OCI-LY3 (cell line): ENCODE measurements around the gene FARP1.

Experiments used
- H2AFZ ChIP-seq: fragments of 200-600, 300-600 bp; shearing (Covaris generic); 2 replicates; pipeline ENCODE4 v1.6.0; 2014; ENCODE audit warnings: antibody characterized with exemption, low read depth, low read length
- H3K27ac ChIP-seq: fragments of 200-600, 300-600 bp; sonication (generic); 2 replicates; pipeline ENCODE4 v1.5.1; 2014; ENCODE audit warnings: mild to moderate bottlenecking, low read length, moderate library complexity, mixed read lengths
- H3K27me3 ChIP-seq: fragments of 200-600, 300-600 bp; sonication (generic); 2 replicates; pipeline ENCODE4 v1.6.1; 2014; ENCODE audit warnings: low read depth, low read length, mixed read lengths
- H3K36me3 ChIP-seq: fragments of 200-600, 300-600 bp; sonication (generic); replicated peaks from 2 replicates; pipeline ENCODE3; 2014; ENCODE audit warnings: low read depth, low read length, mixed read lengths
- H3K4me1 ChIP-seq: fragments of 300-600, 200-600 bp; sonication (generic); 2 replicates; pipeline ENCODE4 v1.6.1; 2014; ENCODE audit warnings: low read length, mixed read lengths
- H3K4me2 ChIP-seq: fragments of 200-600, 300-600 bp; sonication (generic); 2 replicates; pipeline ENCODE4 v1.6.1; 2014; ENCODE audit warnings: low read length, mixed read lengths
- H3K4me3 ChIP-seq: fragments of 300-600, 200-600 bp; sonication (generic); 2 replicates; pipeline ENCODE4 v1.5.1; 2014; ENCODE audit warnings: antibody characterized with exemption, mild to moderate bottlenecking, low read length, moderate library complexity
- H3K79me2 ChIP-seq: fragments of 300-600, 200-600 bp; shearing (Covaris generic); 2 replicates; pipeline ENCODE4 v1.6.1; 2014; ENCODE audit warnings: mild to moderate bottlenecking, low read length, mixed read lengths
- H3K9ac ChIP-seq: fragments of 300-600, 200-600 bp; shearing (Covaris generic); 2 replicates; pipeline ENCODE4 v1.6.0; 2014; ENCODE audit warnings: mild to moderate bottlenecking, low read length, moderate library complexity
- H3K9me3 ChIP-seq: fragments of 200-600, 300-600 bp; shearing (Covaris generic); 2 replicates; pipeline ENCODE4 v1.6.1; 2014; ENCODE audit warnings: low read length, mixed read lengths; ENCODE audit not compliant: insufficient read depth
- H4K20me1 ChIP-seq: fragments of 200-600, 300-600 bp; sonication (generic); 2 replicates; pipeline ENCODE4 v1.6.1; 2016; ENCODE audit warnings: low read length, mixed read lengths; ENCODE audit not compliant: insufficient read depth
- CTCF ChIP-seq: fragments of 200-600, 300-600 bp; sonication (generic); IDR thresholded peaks from 2 replicates; pipeline ENCODE4 v1.5.1; 2014; ENCODE audit warnings: antibody characterized with exemption, low read length, low read depth
- EZH2phosphoT487 ChIP-seq: fragments of 200-600 bp; shearing (Covaris generic); IDR thresholded peaks from 2 replicates; pipeline ENCODE4 v1.6.1; 2018; ENCODE audit warnings: antibody characterized with exemption, mixed run types, low read depth

FARP1 gene

GRCh38 chr13:98297051-98297450 is 154.2 kb downstream of the FARP1 start:
- Histone ChIP-seq H2AFZ (no peak overlapping the region), H3K79me2 (no peaks in the 10 kb centered on the region), H3K27ac (no peak overlapping the region), H3K27me3 (peaks cover 39% of the 10 kb centered on the region), H3K36me3 (no peaks in the 10 kb centered on the region), H3K4me2 (no peak overlapping the region), H3K9me3 (no peaks in the 10 kb centered on the region), H3K4me3 (no peak overlapping the region), H4K20me1 (no peaks in the 10 kb centered on the region), H3K4me1 (no peaks in the 10 kb centered on the region), H3K9ac (no peak overlapping the region)
- no peak for TF ChIP-seq EZH2phosphoT487
- no peak for TF ChIP-seq CTCF

DNA sequence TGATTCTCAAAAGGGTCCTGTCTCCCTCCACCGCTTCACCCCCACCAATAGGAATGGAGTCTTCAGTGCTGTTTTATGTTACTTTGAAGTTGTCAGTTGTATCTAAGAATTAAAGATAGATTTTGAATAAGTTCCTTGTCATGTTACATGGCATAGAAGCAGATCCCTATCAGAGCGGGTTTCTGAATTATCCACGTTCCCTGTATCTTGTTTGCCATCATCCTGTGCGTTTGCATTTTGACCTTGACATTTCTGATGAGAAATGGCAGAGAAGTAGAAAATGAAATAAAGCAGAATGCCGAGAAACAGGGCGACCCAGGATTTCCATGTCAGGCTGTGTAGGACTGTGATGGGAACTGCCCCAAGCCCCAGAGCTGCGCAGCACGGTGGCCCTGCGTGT is 154.9 kb downstream of the FARP1 start:
- TF ChIP-seq CTCF: no peak
- TF ChIP-seq EZH2phosphoT487: no peak
- Histone ChIP-seq H3K9ac (no peak overlapping the region), H3K9me3 (no peaks in the 10 kb centered on the region), H3K36me3 (no peaks in the 10 kb centered on the region), H3K79me2 (no peaks in the 10 kb centered on the region), H3K4me3 (no peak overlapping the region), H2AFZ (no peak overlapping the region), H3K27me3 (peaks cover 45% of the 10 kb centered on the region), H3K4me1 (no peaks in the 10 kb centered on the region), H3K27ac (no peak overlapping the region), H3K4me2 (no peak overlapping the region), H4K20me1 (no peaks in the 10 kb centered on the region)

DNA sequence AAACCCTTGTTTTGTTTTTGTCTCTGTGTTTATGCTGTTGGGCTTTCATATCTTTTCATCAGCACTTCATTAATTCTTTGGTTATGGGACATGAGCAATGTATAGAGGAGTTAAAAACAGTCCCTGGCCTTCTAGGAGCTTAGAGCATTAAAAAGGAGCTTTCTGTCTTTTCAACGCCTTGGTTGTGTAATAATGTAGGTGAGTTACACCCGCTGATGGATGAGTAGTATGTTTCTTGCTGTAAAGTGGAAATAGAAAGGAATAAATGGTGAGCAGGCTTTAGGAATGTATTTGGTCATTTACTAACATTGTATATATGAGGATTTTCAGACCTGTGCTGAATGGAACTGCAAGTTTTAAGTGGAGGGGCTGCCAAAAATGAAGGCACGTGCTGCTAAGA is 155.7 kb downstream of the FARP1 start:
- Histone ChIP-seq H3K79me2 (no peaks in the 10 kb centered on the region), H3K4me1 (no peaks in the 10 kb centered on the region), H3K9ac (no peak overlapping the region), H2AFZ (no peak overlapping the region), H3K4me2 (no peak overlapping the region), H3K9me3 (no peaks in the 10 kb centered on the region), H3K4me3 (no peak overlapping the region), H3K36me3 (no peaks in the 10 kb centered on the region), H3K27me3 (peaks cover 42% of the 10 kb centered on the region), H3K27ac (no peak overlapping the region), H4K20me1 (no peaks in the 10 kb centered on the region)
- TF ChIP-seq CTCF (no peak), EZH2phosphoT487 (no peak)

DNA sequence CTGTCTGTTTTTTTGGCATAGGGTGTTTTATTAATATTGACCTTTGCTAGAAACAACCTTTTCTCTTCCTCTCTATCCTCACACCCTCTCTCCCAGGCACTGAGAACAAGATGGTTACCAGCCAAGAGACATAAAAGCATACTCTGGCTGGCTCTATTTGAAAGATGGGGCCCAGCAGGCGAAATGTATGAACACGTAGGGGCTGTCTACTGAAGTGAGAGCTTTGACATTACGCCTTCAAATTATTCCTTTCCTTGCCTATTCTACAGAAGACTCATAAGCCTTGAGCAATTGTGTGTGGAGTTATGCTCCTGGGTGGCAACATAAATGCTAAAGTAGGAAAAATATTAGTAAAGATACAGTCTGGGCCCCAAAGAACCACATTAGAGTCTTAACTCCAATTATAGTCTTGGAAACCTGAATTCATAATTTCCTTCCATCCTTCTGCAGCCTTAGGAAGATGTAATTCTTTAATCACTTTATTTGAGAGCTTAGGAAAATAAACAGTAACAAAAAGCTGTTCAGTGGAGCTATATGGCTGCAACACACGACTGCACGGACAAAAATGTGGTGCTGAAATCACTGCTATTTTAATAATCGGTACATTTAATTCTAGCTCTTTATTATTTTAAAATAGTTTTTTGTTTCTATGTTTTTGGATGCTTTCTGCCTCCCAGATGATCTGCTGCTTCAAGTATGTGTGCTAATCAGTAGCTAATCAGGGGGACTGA is 156.5 kb downstream of the FARP1 start:
- Histone ChIP-seq H4K20me1 (no peaks in the 10 kb centered on the region), H3K4me2 (no peak overlapping the region), H3K27ac (no peak overlapping the region), H3K79me2 (no peaks in the 10 kb centered on the region), H3K36me3 (no peaks in the 10 kb centered on the region), H3K4me3 (no peak overlapping the region), H3K27me3 (peaks cover 41% of the 10 kb centered on the region), H3K4me1 (no peaks in the 10 kb centered on the region), H3K9ac (no peak overlapping the region), H3K9me3 (no peaks in the 10 kb centered on the region), H2AFZ (no peak overlapping the region)
- TF ChIP-seq CTCF: no peak
- TF ChIP-seq EZH2phosphoT487: no peak
